HG03558 (cell line): Measurements from ENCODE around the gene MXRA8.

Experiments
- ATAC-seq: cut with Tn5 transposase; IDR thresholded peaks from one replicate; pipeline ENCODE4 v1.9.1; 2021; ENCODE audit warnings: moderate number of reproducible peaks; ENCODE audit not compliant: unreplicated experiment; ENCODE audit errors: extremely low read depth

MXRA8 gene

GRCh38 chr1:1352786-1353388 is 5.5 kb downstream of the MXRA8 start:
- no peak for ATAC-seq

DNA sequence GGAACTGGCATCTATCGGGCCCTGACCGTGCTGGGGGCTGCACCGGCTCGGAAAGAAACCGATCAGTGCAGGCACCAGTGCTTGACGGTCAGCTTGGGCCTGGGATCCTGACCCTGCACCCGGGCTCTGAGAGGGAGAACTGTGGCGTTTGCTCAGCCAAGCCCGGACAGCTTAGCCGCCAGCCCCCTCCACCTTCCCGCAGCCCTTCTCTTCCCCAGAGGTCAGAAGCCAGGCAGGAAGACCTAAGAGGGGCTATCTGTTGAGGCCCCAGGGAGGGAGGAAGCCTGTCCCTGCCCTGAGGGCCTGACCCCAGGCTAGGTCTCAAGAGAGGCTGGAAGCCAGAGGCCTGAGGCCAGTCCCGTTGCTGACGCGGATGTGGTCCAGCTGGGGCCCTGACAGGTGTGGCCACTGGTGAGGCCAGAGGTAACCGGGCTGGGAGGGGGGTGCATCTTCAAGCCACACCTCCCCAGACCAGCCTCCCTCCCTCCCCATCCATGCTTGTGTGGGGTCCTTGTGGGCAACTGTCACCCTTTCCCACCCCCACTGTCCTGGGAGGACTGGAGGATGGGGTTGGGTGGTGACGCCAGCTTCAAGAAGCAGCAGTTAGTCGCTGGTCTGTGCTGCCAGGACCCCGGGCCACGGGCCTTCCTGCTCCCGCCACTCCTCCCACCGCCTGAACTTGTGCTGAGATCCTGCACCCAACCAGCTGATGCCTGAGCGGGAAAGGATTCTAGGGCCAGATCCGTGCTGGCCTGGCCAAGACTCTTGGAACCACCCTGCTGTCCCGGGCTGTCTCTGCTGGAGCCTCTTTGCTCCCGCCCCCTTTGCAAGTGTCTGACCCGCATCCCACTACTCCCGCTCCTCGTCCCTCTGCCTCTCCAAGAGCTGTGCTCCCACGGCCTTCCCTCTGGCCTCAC is 6.6 kb downstream of the MXRA8 start:
- no peak for ATAC-seq

- no peak for ATAC-seq
Observed at GRCh38 chr1:1349256-1350012, 8.9 kb downstream of the MXRA8 start, which contains the start of gene DVL1. DVL1 (minus strand) TSS chr1:1349418; CDS start chr1:1349065, 353 bp downstream.

DNA sequence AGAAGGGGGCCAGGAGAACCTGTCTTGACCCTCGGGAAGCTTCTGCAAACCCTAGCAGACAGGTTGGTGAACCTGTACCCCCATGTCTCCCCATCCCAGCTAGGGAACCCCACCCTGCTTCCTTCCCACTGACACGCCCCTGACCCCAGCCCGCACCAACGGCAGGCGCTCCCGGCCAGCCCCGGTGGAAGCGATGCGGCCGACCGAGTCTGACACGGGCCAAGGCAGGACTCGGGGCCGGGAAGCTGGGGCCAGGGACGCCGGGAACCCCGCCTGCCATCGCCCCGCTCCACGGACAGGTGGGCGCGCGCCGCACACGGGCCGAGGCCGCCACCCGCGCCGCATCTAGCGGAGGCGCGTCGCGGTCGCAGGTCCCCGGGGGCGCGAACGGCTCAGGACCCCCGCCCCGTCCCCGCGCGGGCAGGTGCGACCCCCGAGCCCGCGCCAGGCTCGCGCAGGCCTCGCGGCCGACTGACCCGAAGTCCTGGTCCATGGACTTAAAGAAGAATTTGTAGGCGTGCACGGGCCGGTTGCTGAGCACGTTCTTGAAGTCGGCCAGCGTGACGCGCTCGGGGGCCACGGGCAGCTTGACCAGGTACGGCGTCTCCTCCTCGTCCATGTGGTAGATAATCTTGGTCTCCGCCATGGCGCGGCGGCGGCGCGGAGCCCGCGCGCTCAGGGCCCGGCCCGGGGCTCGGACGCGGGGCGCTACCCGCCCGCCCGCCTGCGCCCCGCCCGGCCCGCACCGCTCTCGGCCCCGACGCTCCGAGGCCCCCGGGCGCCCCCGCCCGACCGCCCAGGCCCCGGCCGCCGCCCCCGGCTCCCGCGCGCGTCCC is 9.7 kb downstream of the MXRA8 start:
- no peak for ATAC-seq

GRCh38 chr1:1347663-1348419 is 10.5 kb downstream of the MXRA8 start:
- ATAC-seq: no peak

DNA sequence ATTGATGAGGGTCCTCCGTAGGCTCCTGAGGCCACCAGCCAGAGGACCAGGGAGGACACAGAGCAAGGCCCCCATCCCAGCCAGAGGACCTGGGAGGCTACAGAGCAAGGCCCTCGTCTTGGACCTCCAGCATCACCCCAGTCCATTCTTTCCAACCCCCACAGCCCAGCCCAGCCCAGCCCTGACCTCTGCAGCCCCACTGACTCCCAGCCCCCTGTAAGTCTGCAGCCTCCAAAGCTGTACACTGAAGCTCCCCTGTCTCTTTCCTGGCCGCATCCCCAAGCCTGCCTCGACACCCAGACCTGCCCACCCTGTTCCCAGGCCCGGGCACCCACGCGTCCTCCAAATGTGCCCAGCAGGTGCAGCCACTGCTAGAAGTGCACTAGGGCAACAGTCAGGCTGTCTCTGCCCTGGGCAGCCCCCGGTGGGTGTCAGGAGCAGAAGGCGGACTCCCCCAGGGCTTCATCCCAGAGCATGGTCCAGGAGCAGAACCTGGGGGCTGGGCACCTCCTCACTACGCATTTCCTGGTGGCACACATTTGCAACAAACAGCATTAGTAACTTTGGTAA is 11.2 kb downstream of the MXRA8 start:
- ATAC-seq: no peak

DNA sequence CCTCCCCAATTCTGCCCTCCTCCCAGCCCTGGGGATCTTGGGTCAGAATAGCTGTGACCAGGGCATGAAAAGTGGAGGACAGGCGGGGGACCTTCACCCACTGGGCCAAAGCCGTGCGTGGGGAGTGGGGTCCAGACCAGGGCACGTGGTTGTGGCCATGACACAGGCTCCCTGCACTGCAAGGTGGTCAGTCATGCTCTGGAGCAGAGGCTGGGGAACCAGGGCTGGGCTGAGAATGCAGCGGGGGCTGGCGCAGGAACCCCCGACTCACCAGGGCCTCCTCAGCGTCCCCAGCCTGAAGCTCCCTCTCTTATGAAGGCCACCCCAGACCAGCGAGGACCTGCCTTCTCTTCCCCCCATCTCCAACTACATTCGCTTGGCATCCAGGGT is 11.9 kb downstream of the MXRA8 start:
- no peak for ATAC-seq

GRCh38 chr1:1345860-1346500 is 12.4 kb downstream of the MXRA8 start:
- ATAC-seq: no peak

GRCh38 chr1:1345384-1345783 is 13.0 kb downstream of the MXRA8 start:
- no peak for ATAC-seq

- ATAC-seq: no peak
Observed at GRCh38 chr1:1344655-1345361, 13.5 kb downstream of the MXRA8 start.

GRCh38 chr1:1343811-1344421 is 14.4 kb downstream of the MXRA8 start:
- ATAC-seq: no peak

DNA sequence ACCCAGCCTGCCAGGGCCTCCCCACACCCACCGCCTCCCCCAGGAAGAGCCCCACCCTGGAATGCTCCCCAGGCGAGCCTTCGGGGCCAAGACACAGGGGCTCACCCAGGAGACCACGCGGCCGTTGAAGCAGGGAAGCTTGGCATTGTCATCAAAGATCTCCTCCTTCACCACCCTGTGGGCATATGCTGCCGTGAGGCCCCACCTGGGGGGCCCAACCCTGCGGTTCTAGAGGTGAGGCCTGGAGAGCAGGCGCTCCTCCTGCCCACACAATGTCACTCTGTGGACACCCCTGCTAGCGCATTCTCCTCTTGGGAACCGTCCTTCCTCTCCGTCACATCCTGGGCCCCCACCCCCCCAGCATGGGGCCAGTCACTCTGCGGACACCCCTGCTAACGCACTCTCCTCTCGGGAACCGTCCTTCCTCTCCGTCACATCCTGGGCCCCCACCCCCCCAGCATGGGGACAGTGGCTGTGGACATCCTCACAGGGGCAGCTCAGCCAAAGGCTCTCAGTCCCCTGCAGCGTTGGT is 15.7 kb downstream of the MXRA8 start:
- ATAC-seq: no peak

- ATAC-seq: no peak
Observed at GRCh38 chr1:1342061-1342562, 16.2 kb downstream of the MXRA8 start.

GRCh38 chr1:1341549-1342021 is 16.8 kb downstream of the MXRA8 start:
- ATAC-seq: no peak

DNA sequence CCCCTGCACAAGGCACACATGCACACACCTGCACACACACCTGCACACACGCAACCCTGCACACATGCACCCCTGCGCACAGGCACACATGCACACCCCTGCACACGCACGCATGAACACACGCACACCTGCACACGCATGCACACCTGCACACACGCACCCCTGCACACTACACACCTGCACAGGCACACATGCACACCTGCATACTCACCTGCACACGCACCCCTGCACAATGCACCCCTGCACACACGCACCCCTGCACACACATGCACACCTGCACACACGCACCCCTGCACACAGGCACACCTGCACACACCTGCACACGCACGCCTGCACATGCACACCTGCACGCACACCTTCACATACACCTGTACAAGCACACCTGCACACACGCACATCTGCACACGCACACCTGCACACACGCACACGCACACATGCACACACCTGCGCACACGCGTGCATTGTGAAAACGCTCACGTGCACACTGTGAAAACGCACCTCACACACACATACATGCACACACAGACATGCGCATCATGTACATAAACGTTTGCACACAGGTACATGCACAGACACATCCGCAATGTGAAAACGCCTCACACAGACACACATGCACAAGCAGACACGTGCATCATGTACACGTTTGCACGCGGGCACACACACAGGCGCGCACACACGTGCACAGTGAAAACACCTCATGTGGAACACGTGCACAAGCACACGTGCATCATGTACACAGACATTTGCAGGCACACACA is 17.4 kb downstream of the MXRA8 start:
- no peak for ATAC-seq

DNA sequence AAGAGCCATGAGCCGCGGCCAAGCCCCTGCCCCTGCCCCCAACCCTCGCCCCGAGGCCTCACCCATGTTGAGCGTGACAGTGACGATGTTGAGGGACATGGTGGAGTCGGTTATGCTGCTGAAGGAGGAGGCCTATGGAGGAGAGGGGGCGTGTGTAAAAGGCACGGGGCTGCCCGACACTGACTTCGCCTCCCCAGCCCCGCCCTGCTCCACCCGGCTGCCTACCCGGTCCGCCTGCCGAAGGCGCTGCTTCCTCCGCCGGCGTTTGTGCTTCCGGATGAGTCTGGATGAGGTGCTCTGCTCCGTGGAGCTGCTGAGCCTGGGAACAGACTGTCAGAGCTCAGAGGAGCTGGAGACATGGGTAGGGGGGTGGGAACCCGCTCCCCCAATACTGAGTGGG is 18.2 kb downstream of the MXRA8 start:
- ATAC-seq: no peak
